GM12872 (cell line): ENCODE data around the gene VCAM1.

ENCODE experiments used
- CTCF ChIP-seq: IDR thresholded peaks from 3 replicates; pipeline ENCODE4 v1.5.1; 2011; ENCODE audit warnings: low read depth, mild to moderate bottlenecking, low read length, moderate library complexity; ENCODE audit not compliant: insufficient read depth

Gene VCAM1

GRCh38 chr1:100778748-100779147 is 59.2 kb downstream of the VCAM1 start:
- no peak for TF ChIP-seq CTCF

GRCh38 chr1:100780814-100781213 is 61.3 kb downstream of the VCAM1 start:
- no peak for TF ChIP-seq CTCF

- no peak for TF ChIP-seq CTCF
Measured at GRCh38 chr1:100782473-100783039, 63.0 kb downstream of the VCAM1 start.

- TF ChIP-seq CTCF = no peak
Measured at GRCh38 chr1:100785470-100786052, 66.0 kb downstream of the VCAM1 start.

GRCh38 chr1:100786870-100787269 is 67.3 kb downstream of the VCAM1 start:
- TF ChIP-seq CTCF = no peak
